Measurements from ENCODE around the gene DAGLA.

- TF ChIP-seq CTCF (IDR thresholded peaks at IDR 0.05) (no peak), POLR2A (IDR thresholded peaks at IDR 0.05) (no peak)
Observed at GRCh38 chr11:61795876-61796526, 115.8 kb downstream of the DAGLA start.

Measured in uterus (tissue), 2 donors.